ENCODE results near the gene BCAS1.

The BCAS1 gene

GRCh38 chr20:54103067-54103761 lies 32.8 kb upstream of the BCAS1 start:
- no peak for DNase-seq (ENCODE audit: low read depth)

GRCh38 chr20:54102543-54102942 lies 32.1 kb upstream of the BCAS1 start:
- DNase-seq (ENCODE audit: low read depth) = no peak

GRCh38 chr20:54100563-54100962 lies 30.2 kb upstream of the BCAS1 start:
- DNase-seq (ENCODE audit: low read depth) = no peak

GRCh38 chr20:54099894-54100293 lies 29.5 kb upstream of the BCAS1 start:
- DNase-seq (ENCODE audit: low read depth) = no peak

GRCh38 chr20:54098047-54098446 lies 27.7 kb upstream of the BCAS1 start:
- no peak for DNase-seq (ENCODE audit: low read depth)

GRCh38 chr20:54097236-54097529 lies 26.8 kb upstream of the BCAS1 start:
- no peak for DNase-seq (ENCODE audit: low read depth)

GRCh38 chr20:54095824-54096223 lies 25.4 kb upstream of the BCAS1 start:
- no peak for DNase-seq (ENCODE audit: low read depth)

- no peak for DNase-seq (ENCODE audit: low read depth)
Observed at GRCh38 chr20:54094268-54094580, 23.8 kb upstream of the BCAS1 start.

- no peak for DNase-seq (ENCODE audit: low read depth)
Observed at GRCh38 chr20:54093423-54094267, 23.3 kb upstream of the BCAS1 start.

GRCh38 chr20:54092021-54092420 lies 21.6 kb upstream of the BCAS1 start:
- no peak for DNase-seq (ENCODE audit: low read depth)

- DNase-seq (ENCODE audit: low read depth) = no peak
Observed at GRCh38 chr20:54091120-54091480, 20.7 kb upstream of the BCAS1 start.

GRCh38 chr20:54090230-54091119 lies 20.1 kb upstream of the BCAS1 start:
- DNase-seq (ENCODE audit: low read depth) = no peak

- DNase-seq (ENCODE audit: low read depth) = no peak
Observed at GRCh38 chr20:54088430-54088829, 18.0 kb upstream of the BCAS1 start.

GRCh38 chr20:54086507-54087039 lies 16.2 kb upstream of the BCAS1 start:
- no peak for DNase-seq (ENCODE audit: low read depth)

GRCh38 chr20:54085910-54086309 lies 15.5 kb upstream of the BCAS1 start:
- DNase-seq (ENCODE audit: low read depth) = no peak

- no peak for DNase-seq (ENCODE audit: low read depth)
Observed at GRCh38 chr20:54085425-54085824, 15.0 kb upstream of the BCAS1 start.

- no peak for DNase-seq (ENCODE audit: low read depth)
Observed at GRCh38 chr20:54084727-54085388, 14.5 kb upstream of the BCAS1 start.

GRCh38 chr20:54084193-54084592 lies 13.8 kb upstream of the BCAS1 start:
- no peak for DNase-seq (ENCODE audit: low read depth)

GRCh38 chr20:54083459-54083858 lies 13.1 kb upstream of the BCAS1 start:
- DNase-seq (ENCODE audit: low read depth) = no peak

- no peak for DNase-seq (ENCODE audit: low read depth)
Observed at GRCh38 chr20:54082100-54082499, 11.7 kb upstream of the BCAS1 start.

GRCh38 chr20:54079652-54080051 lies 9.3 kb upstream of the BCAS1 start:
- DNase-seq (ENCODE audit: low read depth) = no peak

GRCh38 chr20:54078296-54078984 lies 8.0 kb upstream of the BCAS1 start:
- no peak for DNase-seq (ENCODE audit: low read depth)
